H1 (cell line): ENCODE results near the gene RGS6. TPM values are rescaled to one million over a fixed set of nuclear protein-coding genes. Genes with fewer than 3 reads are reported as not detected.

Source experiments
- CTCF ChIA-PET: fragments of 300-600 bp; sonication (Branson Sonifier 250); formaldehyde crosslinking; loops from one replicate; lab custom pipeline; 2021; ENCODE audit not compliant: partially characterized antibody; lab: Charles Lee
- POLR2A ChIA-PET: fragments of 300-600 bp; sonication (Branson Sonifier 250); formaldehyde crosslinking; loops from one replicate; lab custom pipeline; 2021; ENCODE audit warnings: inconsistent platforms; ENCODE audit not compliant: partially characterized antibody; lab: Charles Lee
- DNase-seq, 2 experiments: peaks; one replicate each; pipeline versions ENCODE4 v3.0.0 to v3.0.0-alpha.2; 2010 to 2022; ENCODE audit warnings: low spot score in 2 of 2, low read depth in 1 of 2, mixed read lengths in 1 of 2
- FAIRE-seq: peaks from 2 replicates; lab custom pipeline; 2011; peaks lifted over from hg19 to GRCh38; lab: Jason Lieb, UNC
- H2AFZ ChIP-seq: 2 replicates; pipeline ENCODE4 v1.8.1; 2012; ENCODE audit warnings: low read length, inconsistent platforms
- H2AK5ac ChIP-seq: 2 replicates; pipeline ENCODE4 v1.6.1; 2013; ENCODE audit warnings: low read depth, low read length
- H2BK120ac ChIP-seq: replicated peaks from 2 replicates; pipeline ENCODE3; 2013; ENCODE audit warnings: low read depth, low read length, inconsistent platforms
- H2BK12ac ChIP-seq: 2 replicates; pipeline ENCODE4 v1.6.1; 2013; ENCODE audit warnings: low read depth, low read length
- H2BK15ac ChIP-seq: 2 replicates; pipeline ENCODE4 v1.6.1; 2013; ENCODE audit warnings: low read length
- H2BK20ac ChIP-seq: 2 replicates; pipeline ENCODE4 v1.6.1; 2013; ENCODE audit warnings: low read length
- H2BK5ac ChIP-seq: 2 replicates; pipeline ENCODE4 v1.6.1; 2013; ENCODE audit warnings: low read depth, low read length
- H3K14ac ChIP-seq: 2 replicates; pipeline ENCODE4 v1.6.1; 2013; ENCODE audit warnings: inconsistent platforms; ENCODE audit not compliant: insufficient read length
- H3K18ac ChIP-seq: 2 replicates; pipeline ENCODE4 v1.6.1; 2013; ENCODE audit warnings: low read length; ENCODE audit errors: extremely low read depth
- H3K23ac ChIP-seq: 2 replicates; pipeline ENCODE4 v1.6.1; 2013; ENCODE audit warnings: inconsistent platforms; ENCODE audit not compliant: insufficient read length
- H3K23me2 ChIP-seq: 2 replicates; pipeline ENCODE4 v1.6.1; 2013; ENCODE audit warnings: low read depth, low read length
- H3K27ac ChIP-seq: 2 replicates; pipeline ENCODE4 v1.6.1; 2011; ENCODE audit warnings: low read depth, low read length, inconsistent platforms
- H3K27me3 ChIP-seq, 4 experiments: replicated peaks in 1 of 4; 1 replicate in 1 of 4; 2 replicates in 3 of 4; pipeline versions ENCODE4 v1.6.1 to v1.8.1; 2011 to 2013; ENCODE audit warnings: low read length in 3 of 4, mild to moderate bottlenecking in 3 of 4, inconsistent platforms in 2 of 4, mixed read lengths in 2 of 4, moderate library complexity in 1 of 4; ENCODE audit not compliant: control insufficient read depth in 3 of 4, insufficient read depth in 3 of 4; ENCODE audit errors: extremely low read depth in 1 of 4
- H3K36me3 ChIP-seq, 4 experiments: 2 replicates each; pipeline versions ENCODE4 v1.6.1 to v1.8.1; 2011 to 2013; ENCODE audit warnings: mild to moderate bottlenecking in 4 of 4, low read length in 3 of 4, moderate library complexity in 2 of 4, control low read depth in 1 of 4, inconsistent platforms in 1 of 4; ENCODE audit not compliant: insufficient read depth in 4 of 4, control insufficient read depth in 2 of 4
- H3K4ac ChIP-seq: replicated peaks from 2 replicates; pipeline ENCODE3; 2013; ENCODE audit warnings: low read length, low read depth, mixed read lengths, inconsistent platforms; ENCODE audit not compliant: insufficient read length
- H3K4me1 ChIP-seq, 4 experiments: replicated peaks in 1 of 4; 1 replicate in 1 of 4; 2 replicates in 3 of 4; pipeline versions ENCODE4 v1.6.1 to v1.8.1; 2011 to 2013; ENCODE audit warnings: low read length in 3 of 4, inconsistent platforms in 2 of 4, mixed read lengths in 1 of 4; ENCODE audit not compliant: insufficient read depth in 4 of 4, control insufficient read depth in 3 of 4
- H3K4me2 ChIP-seq, 2 experiments: 2 replicates each; pipeline versions ENCODE4 v1.6.1 to v1.8.1; 2011 to 2013; ENCODE audit warnings: low read depth in 2 of 2, low read length in 2 of 2, control low read depth in 1 of 2, inconsistent platforms in 1 of 2, mild to moderate bottlenecking in 1 of 2; ENCODE audit not compliant: insufficient read depth in 1 of 2
- H3K4me3 ChIP-seq, 4 experiments: fragments of 200-600, 300-600 bp in 1 of 4; sonication (generic), shearing (Covaris generic), sonication (Bioruptor Twin) in 1 of 4; 2 replicates each; pipeline versions ENCODE4 v1.5.1 to v1.8.1; 2011 to 2016; ENCODE audit warnings: low read length in 4 of 4, low read depth in 3 of 4, control low read depth in 2 of 4, inconsistent platforms in 2 of 4, mild to moderate bottlenecking in 2 of 4, mixed read lengths in 1 of 4, moderate library complexity in 1 of 4; ENCODE audit not compliant: insufficient read depth in 2 of 4; ENCODE audit errors: extremely low read depth in 1 of 4
- H3K56ac ChIP-seq: replicated peaks from 2 replicates; pipeline ENCODE3; 2013; ENCODE audit warnings: low read depth, mild to moderate bottlenecking, mixed read lengths, low read length, inconsistent platforms; ENCODE audit not compliant: insufficient read length
- H3K79me1 ChIP-seq: 2 replicates; pipeline ENCODE4 v1.6.1; 2013; ENCODE audit warnings: low read depth, low read length, control low read depth
- H3K79me2 ChIP-seq, 2 experiments: 2 replicates each; pipeline versions ENCODE4 v1.6.1 to v1.8.1; 2012 to 2013; ENCODE audit warnings: low read length in 2 of 2, mild to moderate bottlenecking in 2 of 2, inconsistent platforms in 1 of 2; ENCODE audit not compliant: insufficient read depth in 2 of 2, control insufficient read depth in 1 of 2
- H3K9ac ChIP-seq, 4 experiments: replicated peaks in 1 of 4; 1 replicate in 1 of 4; 2 replicates in 3 of 4; pipeline versions ENCODE4 v1.6.1 to v1.8.1; 2011 to 2013; ENCODE audit warnings: low read depth in 3 of 4, low read length in 3 of 4, control low read depth in 2 of 4, mild to moderate bottlenecking in 2 of 4, moderate library complexity in 2 of 4, inconsistent platforms in 1 of 4; ENCODE audit errors: extremely low read depth in 1 of 4
- H3K9me3 ChIP-seq, 2 experiments: 2 replicates each; pipeline versions ENCODE4 v1.6.1 to v1.8.1; 2012 to 2013; ENCODE audit warnings: mild to moderate bottlenecking in 2 of 2, moderate library complexity in 2 of 2, control low read depth in 1 of 2, inconsistent platforms in 1 of 2, low read depth in 1 of 2, low read length in 1 of 2, mixed read lengths in 1 of 2; ENCODE audit not compliant: insufficient read depth in 2 of 2
- H4K20me1 ChIP-seq, 2 experiments: replicated peaks in 1 of 2; 2 replicates each; pipeline versions ENCODE3 to v1.8.1; 2011 to 2013; ENCODE audit warnings: inconsistent platforms in 2 of 2, low read length in 2 of 2, mild to moderate bottlenecking in 1 of 2; ENCODE audit not compliant: insufficient read depth in 2 of 2, control insufficient read depth in 1 of 2
- H4K5ac ChIP-seq: 2 replicates; pipeline ENCODE4 v1.6.1; 2013; ENCODE audit warnings: low read length, low read depth, mixed read lengths, inconsistent platforms; ENCODE audit not compliant: insufficient read length
- H4K8ac ChIP-seq: 2 replicates; pipeline ENCODE4 v1.8.0; 2013; ENCODE audit warnings: mild to moderate bottlenecking, moderate library complexity, low read length, inconsistent platforms; ENCODE audit not compliant: insufficient read depth; ENCODE audit errors: extremely low read depth
- H4K91ac ChIP-seq: replicated peaks from 2 replicates; pipeline ENCODE3; 2013; ENCODE audit warnings: low read length, mixed read lengths, inconsistent platforms; ENCODE audit not compliant: insufficient read length
- BACH1 ChIP-seq: IDR thresholded peaks from 2 replicates; pipeline ENCODE4 v1.6.1; 2012; ENCODE audit warnings: low read length, improper control_type of control experiment
- CEBPB ChIP-seq: IDR thresholded peaks from 2 replicates; pipeline ENCODE4 v1.6.1; 2012; ENCODE audit warnings: low read depth, low read length
- CTCF ChIP-seq, 3 experiments: IDR thresholded peaks; 1 replicate in 2 of 3; 2 replicates in 1 of 3; pipeline versions ENCODE4 v1.5.1 to v1.6.1; 2011; ENCODE audit warnings: low read length in 3 of 3, mild to moderate bottlenecking in 3 of 3, inconsistent platforms in 2 of 3, low read depth in 1 of 3, moderate library complexity in 1 of 3; ENCODE audit not compliant: insufficient read depth in 1 of 3; ENCODE audit errors: control extremely low read depth in 1 of 3
- JUND ChIP-seq: IDR thresholded peaks from 2 replicates; pipeline ENCODE4 v1.6.1; 2011; ENCODE audit warnings: mild to moderate bottlenecking, improper control_type of control experiment, low read length
- MAX ChIP-seq: IDR thresholded peaks from 2 replicates; pipeline ENCODE4 v1.6.1; 2012; ENCODE audit warnings: inconsistent platforms
- NANOG ChIP-seq: IDR thresholded peaks from 2 replicates; pipeline ENCODE4 v1.6.1; 2011; ENCODE audit warnings: low read length, low read depth, mild to moderate bottlenecking, inconsistent platforms; ENCODE audit not compliant: insufficient read depth, poor library complexity, severe bottlenecking
- POLR2A ChIP-seq, 2 experiments: IDR thresholded peaks; 1 replicate in 1 of 2; 2 replicates in 1 of 2; pipeline ENCODE4 v1.6.1; 2011; ENCODE audit warnings: low read depth in 2 of 2, low read length in 2 of 2, mild to moderate bottlenecking in 2 of 2; ENCODE audit errors: control extremely low read depth in 1 of 2
- SIN3A ChIP-seq, 2 experiments: IDR thresholded peaks in 1 of 2; conservative IDR thresholded peaks in 1 of 2; 2 replicates each; pipeline ENCODE4 v1.6.1; 2011 to 2012; ENCODE audit warnings: low read length in 2 of 2, improper control_type of control experiment in 1 of 2, low read depth in 1 of 2, mild to moderate bottlenecking in 1 of 2
- SIRT6 ChIP-seq: IDR thresholded peaks from one replicate; pipeline ENCODE4 v1.7.1; 2012; ENCODE audit warnings: low read length, inconsistent platforms
- SIX5 ChIP-seq: IDR thresholded peaks from 2 replicates; pipeline ENCODE4 v1.6.1; 2011; ENCODE audit warnings: mild to moderate bottlenecking, low read depth, low read length
- TAF1 ChIP-seq: IDR thresholded peaks from 2 replicates; pipeline ENCODE4 v1.6.1; 2011; ENCODE audit warnings: mild to moderate bottlenecking, low read depth, low read length
- TCF12 ChIP-seq: IDR thresholded peaks from 2 replicates; pipeline ENCODE4 v1.6.1; 2011; ENCODE audit warnings: low read depth, mild to moderate bottlenecking, low read length
- TEAD4 ChIP-seq: IDR thresholded peaks from 2 replicates; pipeline ENCODE4 v1.6.1; 2012; ENCODE audit warnings: low read depth, low read length, inconsistent platforms, mixed read lengths
- WGBS, 2 experiments: shearing (Covaris generic) in 1 of 2; methylation state at CpG; one replicate each; pipeline versions ENCODE4 v1.1.6 to v1.1.7; 2013 to 2015; ENCODE audit warnings: low lambda C conversion rate in 2 of 2, mixed read lengths in 2 of 2, inconsistent platforms in 1 of 2, low coverage in 1 of 2, missing lambda C conversion rate in 1 of 2; ENCODE audit not compliant: insufficient replicate concordance in 2 of 2, insufficient coverage in 1 of 2, insufficient read length in 1 of 2; ENCODE audit errors: extremely low coverage in 1 of 2, missing lambda C conversion rate in 1 of 2; 5-methylcytosine and 5-hydroxymethylcytosine counted together
- polyA plus RNA-seq, 7 experiments: library from polyadenylated mRNA; depleted of rRNA in 3 of 7; stranded (reverse) in 5 of 7; unstranded in 2 of 7; fragments of >200 nt in 5 of 7; fragments of 200-250 nt in 2 of 7; gene quantifications; 1 replicate in 5 of 7; 2 replicates in 1 of 7; 4 replicates in 1 of 7; pipeline versions ENCODE4 v1.2.1 to v1.2.3, GENCODE V29; 2011 to 2013; ENCODE audit warnings: missing spikeins in 2 of 7, mixed read lengths in 2 of 7
- total RNA-seq: library from RNA; stranded (reverse); fragmentation: NEBNext Ultra II Directional; extraction: Animal tissue kit (Norgen Biotek cat#: 25700); gene quantifications from 2 replicates; pipeline ENCODE4 v1.2.1, GENCODE V29; 2021

RGS6 gene
- total and polyA plus RNA-seq, 2 of the 8 experiments (the other 6 are each of a cell fraction or from before 2014, with no cell fraction given) = 0.26 to 1.1 TPM

GRCh38 chr14:72063761-72064282 is 131.6 kb downstream of the RGS6 start:
- Histone ChIP-seq H3K23me2 (no peaks in the 10 kb centered on the region), H3K9me3 (no peaks in the 10 kb centered on the region), H2BK5ac (no peak overlapping the region), H3K79me2 (no peaks in the 10 kb centered on the region), H3K56ac (no peak overlapping the region), H4K20me1 (no peaks in the 10 kb centered on the region), H3K4me2 (no peak overlapping the region), H3K4me3 (no peak overlapping the region), H2BK20ac (no peak overlapping the region), H3K27ac (no peak overlapping the region), H3K23ac (no peak overlapping the region), H2AK5ac (no peak overlapping the region), H4K5ac (no peak overlapping the region), H3K79me1 (no peaks in the 10 kb centered on the region), H3K9ac (no peak overlapping the region), H3K36me3 (peaks cover 0 to 2% (median 0%) of the 10 kb centered on the region in 4 experiments; a peak in 1 of 8 replicates), H2BK15ac (no peak overlapping the region), H2AFZ (no peak overlapping the region), H3K4me1 (no peaks in the 10 kb centered on the region), H3K18ac (no peak overlapping the region), H4K8ac (no peak overlapping the region), H2BK120ac (no peak overlapping the region), H3K27me3 (peaks cover 0 to 2% (median 0%) of the 10 kb centered on the region in 4 experiments; a peak in 1 of 7 replicates), H4K91ac (no peak overlapping the region), H2BK12ac (no peak overlapping the region), H3K14ac (no peak overlapping the region), H3K4ac (no peak overlapping the region)
- no peak for FAIRE-seq
- ChIA-PET POLR2A (no interaction called here), CTCF (no interaction called here)
- TF ChIP-seq BACH1 (no peak), SIN3A (conservative IDR thresholded peaks at IDR 0.05 in 1 of 2, IDR thresholded peaks at IDR 0.05 in 1 of 2; ENCODE audit: low read depth in 1 of 2, low read length in 2 of 2) (no peak), NANOG (no peak), CEBPB (no peak), JUND (no peak), TAF1 (no peak), TEAD4 (no peak), TCF12 (no peak), CTCF (IDR thresholded peaks at IDR 0.05; ENCODE audit: control extremely low read depth in 1 of 3, insufficient read depth in 1 of 3, low read depth in 1 of 3, low read length in 3 of 3) (no peak), POLR2A (IDR thresholded peaks at IDR 0.05; ENCODE audit: control extremely low read depth in 1 of 2, low read depth in 2 of 2, low read length in 2 of 2) (no peak), MAX (no peak), SIRT6 (no peak), SIX5 (no peak)
- DNase-seq = no peak
- WGBS, 2 experiments = 78% methylated on average over 4 of the region's 4 CpGs; no CpG with 5 or more reads in 1 of the 2 experiments
